A549 treated with CORT108297 at 1 μM for 4 hours (cell line): Measurements from ENCODE around the gene C18orf32. TPM values are rescaled to one million over a fixed set of nuclear protein-coding genes. Genes with fewer than 3 reads are reported as not detected.

Source experiments
- total RNA-seq: library from RNA; stranded (reverse); fragments of 200-300 nt; extraction: Qiagen RNA extraction; gene quantifications from 5 replicates; pipeline ENCODE4 v1.2.3, GENCODE V29; 2022

C18orf32 gene
- 22.8 to 25.8 TPM (median 24.0 TPM) in 5 replicates for total RNA-seq

DNA sequence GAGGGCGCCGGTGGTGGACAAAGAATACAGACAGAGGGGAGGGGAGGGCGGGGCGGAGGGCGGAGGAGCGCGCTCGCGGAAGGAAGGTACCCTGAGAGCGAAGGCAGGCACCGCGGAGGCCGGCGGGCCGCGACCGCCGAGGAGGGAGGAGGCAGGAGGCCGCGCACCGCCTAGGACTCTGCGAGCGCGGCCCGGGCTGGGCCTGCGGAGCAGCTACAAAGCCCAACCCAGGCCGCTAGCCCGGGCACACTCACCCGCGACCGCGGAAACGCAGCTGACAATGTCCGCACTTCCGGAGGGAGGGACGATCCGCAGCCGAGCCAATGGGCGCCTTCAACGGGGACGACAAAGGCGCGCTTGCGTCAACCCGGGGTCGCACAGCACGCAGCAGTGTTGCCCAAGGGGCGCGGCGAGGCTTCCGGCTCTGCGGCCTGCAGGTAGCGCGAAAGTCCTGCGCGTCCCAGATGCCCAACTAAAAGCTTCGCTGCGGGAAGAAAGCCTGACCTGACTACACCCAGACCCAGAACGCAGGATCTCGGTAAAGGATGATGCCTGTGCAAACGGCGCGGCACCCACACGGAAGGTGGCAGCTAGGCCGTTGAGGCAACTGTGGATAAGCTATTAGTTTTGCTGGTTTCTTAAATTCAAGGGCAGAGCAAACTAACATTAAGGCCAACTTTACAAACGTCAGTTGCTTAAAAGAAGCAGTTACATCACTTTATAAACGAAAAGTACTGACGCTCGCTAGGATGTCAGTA is at the start of gene C18orf32:
C18orf32 (minus strand) TSS at position 282 of the 758 bp plus-strand sequence. CDS start 3,486 bp downstream, outside the sequence.

DNA sequence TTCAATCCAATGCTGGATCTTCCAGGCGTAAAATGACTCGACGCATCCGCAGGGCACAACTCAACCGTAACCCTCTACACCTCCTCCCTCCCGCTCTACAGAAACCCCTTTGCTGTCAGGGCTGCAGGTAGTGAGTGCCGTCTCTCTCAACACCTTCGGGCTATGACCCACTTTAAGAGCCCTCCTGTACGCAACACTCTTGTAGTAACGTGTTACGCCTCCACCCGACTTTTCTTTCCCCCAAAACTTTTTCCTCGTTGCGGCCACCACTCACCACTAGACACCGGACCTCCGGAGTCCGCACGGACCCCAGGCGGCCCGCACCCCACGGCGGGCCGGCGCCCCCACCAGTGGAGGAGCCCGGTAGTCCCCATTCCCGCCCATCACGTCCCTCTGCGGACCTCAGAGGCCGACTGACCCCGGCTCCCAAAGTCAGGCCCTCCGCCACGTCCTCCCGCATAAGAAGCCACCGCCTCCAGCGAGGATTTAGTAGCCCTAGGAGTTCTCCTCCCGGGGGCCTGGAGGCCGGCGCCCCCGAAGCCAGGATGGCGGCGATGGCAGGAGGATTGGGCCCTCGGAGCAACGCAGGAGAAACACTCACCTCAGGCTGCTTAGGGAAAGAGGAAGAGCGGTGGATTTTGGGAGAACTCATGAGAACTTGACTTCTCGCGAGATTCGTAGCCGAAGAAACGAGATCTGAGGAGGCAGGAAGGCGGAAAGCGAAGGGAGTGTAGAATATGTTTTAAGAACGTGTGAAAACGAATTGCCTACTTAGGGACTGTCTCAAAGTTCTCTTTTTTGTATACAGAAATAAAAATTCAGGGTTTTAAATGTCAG is 5.0 kb upstream of the C18orf32 start, which contains the start of gene RPL17:
RPL17 (minus strand) TSS at position 609 of the 837 bp plus-strand sequence.

Other genes starting within 250 kb of the C18orf32 start
- gene DYM, start 26.6 kb downstream of the C18orf32 start, total RNA-seq, result 10.5 to 12.9 TPM (median 11.0 TPM) in 5 replicates
- 1,424 to 2,203 TPM (median 1,574 TPM) in 5 replicates for gene RPL17, start 5.2 kb upstream of the C18orf32 start, total RNA-seq
- 0.02 to 0.32 TPM (median 0.19 TPM) in 5 replicates for gene LIPG, start 74.8 kb upstream of the C18orf32 start, total RNA-seq